Activated CD8-positive, alpha-beta memory T cell treated with anti-CD3 and anti-CD28 coated beads for 36 hours (primary cell): ENCODE measurements around the gene NHSL2. TPM values are rescaled to one million over a fixed set of nuclear protein-coding genes. Genes with fewer than 3 reads are reported as not detected.
"Not testable (repeated sequence)": the region's sequence is repeated elsewhere in the genome, so short reads cannot be mapped to it uniquely, and the experiment has no call there.

ENCODE experiments used
- CTCF ChIA-PET: fragments of 350-600 bp; sonication (Branson Sonifier 250); formaldehyde crosslinking; loops from one replicate; lab custom pipeline; 2021; ENCODE audit warnings: antibody characterized with exemption; lab: Charles Lee
- POLR2A ChIA-PET: fragments of 350-600 bp; sonication (Branson Sonifier 250); formaldehyde crosslinking; loops from one replicate; lab custom pipeline; 2021; ENCODE audit warnings: antibody characterized with exemption; lab: Charles Lee
- total RNA-seq, 2 experiments: library from RNA; stranded (reverse); gene quantifications; one replicate each; pipeline ENCODE4 v1.2.3, GENCODE V29; 2021

Gene NHSL2
- total RNA-seq, result under 1 TPM; 0.31 to 0.34 TPM

GRCh38 chrX:71910643-71910985, at the start of gene NHSL2:
TSS of gene NHSL2 (plus strand) at chrX:71910845.
- ChIA-PET CTCF (interaction anchor here (0.7 kb wide), 1 partner anchor 52 kb away, joined by 3 read pairs; no protein-coding TSS in a partner anchor), POLR2A (interaction anchor here (0.6 to 0.7 kb wide), 2 partner anchors 92 to 108 kb away, joined by 3 to 6 read pairs; no protein-coding TSS in a partner anchor)

GRCh38 chrX:71867680-71868079, 43.0 kb upstream of the NHSL2 start:
- CTCF ChIA-PET, result no interaction called here
- POLR2A ChIA-PET, result no interaction called here

GRCh38 chrX:71869566-71869965, 41.1 kb upstream of the NHSL2 start:
- CTCF ChIA-PET, POLR2A ChIA-PET: not testable (repeated sequence)

GRCh38 chrX:71870208-71871098, 40.2 kb upstream of the NHSL2 start:
- POLR2A ChIA-PET, result interaction anchor here (0.5 kb wide), 1 partner anchor 336 kb away, joined by 3 read pairs; no protein-coding TSS in a partner anchor
- CTCF ChIA-PET, result interaction anchor here (0.6 kb wide), 1 partner anchor 504 kb away, joined by 4 read pairs; the partner anchor contains the start of gene TAF1

DNA sequence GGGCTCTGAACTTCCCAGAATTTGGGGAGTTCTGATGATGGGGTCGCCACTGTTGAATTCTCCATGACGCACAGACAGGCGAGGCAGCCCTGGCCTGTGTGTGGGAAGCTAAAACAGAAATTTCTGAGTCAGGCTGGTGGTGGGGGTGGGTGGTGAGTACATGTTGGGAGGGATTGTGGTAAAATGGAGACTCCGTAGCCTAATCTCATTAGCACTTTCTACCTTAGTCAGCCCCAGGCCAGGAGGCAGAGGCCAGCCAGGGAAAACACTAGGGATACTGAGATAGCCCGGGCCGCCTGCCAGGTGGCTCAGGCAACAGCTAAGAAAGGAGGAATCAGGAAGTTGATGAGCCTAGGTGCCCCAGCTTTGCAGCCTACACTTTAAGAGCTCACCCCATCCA, 39.3 kb upstream of the NHSL2 start:
- POLR2A ChIA-PET, result interaction anchor here (0.5 kb wide), 1 partner anchor 337 kb away, joined by 3 read pairs; no protein-coding TSS in a partner anchor
- CTCF ChIA-PET, result interaction anchor here (0.6 kb wide), 1 partner anchor 505 kb away, joined by 4 read pairs; the partner anchor contains the start of gene TAF1

- ChIA-PET POLR2A (no interaction called here), CTCF (no interaction called here)
Measured at GRCh38 chrX:71872542-71873458, 37.8 kb upstream of the NHSL2 start.

- ChIA-PET CTCF (no interaction called here), POLR2A (no interaction called here)
Measured at GRCh38 chrX:71873459-71873833, 37.2 kb upstream of the NHSL2 start.

DNA sequence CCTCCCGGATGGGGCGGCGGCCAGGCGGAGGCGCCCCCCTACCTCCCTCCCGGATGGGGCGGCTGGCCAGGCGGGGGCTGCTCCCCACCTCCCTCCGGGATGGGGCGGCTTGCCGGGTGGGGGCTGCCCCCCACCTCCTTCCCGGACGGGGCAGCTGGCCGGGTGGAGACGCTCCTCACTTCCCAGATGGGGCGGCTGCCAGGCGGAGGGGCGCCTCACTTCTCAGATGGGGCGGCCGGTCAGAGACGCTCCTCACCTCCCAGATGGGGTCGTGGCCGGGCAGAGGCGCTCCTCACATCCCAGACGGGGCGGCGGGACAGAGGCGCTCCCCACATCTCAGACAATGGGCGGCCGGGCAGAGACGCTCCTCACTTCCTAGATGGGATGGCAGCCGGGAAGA, 33.8 kb upstream of the NHSL2 start:
- CTCF ChIA-PET, result not testable (repeated sequence)

GRCh38 chrX:71885099-71885498, 25.5 kb upstream of the NHSL2 start:
- CTCF ChIA-PET, result no interaction called here
- POLR2A ChIA-PET, result no interaction called here

More for the DNA sequence above, 33.8 kb upstream of the NHSL2 start:
- POLR2A ChIA-PET, result not testable (repeated sequence)

DNA sequence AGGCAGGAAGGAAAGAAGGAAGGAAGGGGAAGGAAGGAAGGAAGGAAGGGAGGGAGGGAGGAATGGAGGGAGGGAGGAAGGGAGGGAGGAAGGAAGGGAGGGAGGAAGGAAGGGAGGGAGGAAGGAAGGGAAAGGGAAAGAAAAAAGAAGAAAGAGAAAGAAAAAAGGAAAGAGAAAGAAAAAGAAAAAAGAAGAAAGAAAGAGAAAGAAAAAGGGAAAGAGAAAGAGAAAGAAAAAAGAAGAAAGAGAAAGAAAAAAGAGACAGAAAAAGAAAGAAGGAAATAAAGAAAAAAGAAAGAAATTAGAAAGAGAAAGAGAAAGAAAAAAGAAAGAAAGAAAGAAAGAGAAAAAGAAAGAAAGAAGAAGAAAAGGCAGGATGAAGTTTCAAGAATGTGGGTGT, 15.0 kb upstream of the NHSL2 start:
- CTCF ChIA-PET, result no interaction called here

DNA sequence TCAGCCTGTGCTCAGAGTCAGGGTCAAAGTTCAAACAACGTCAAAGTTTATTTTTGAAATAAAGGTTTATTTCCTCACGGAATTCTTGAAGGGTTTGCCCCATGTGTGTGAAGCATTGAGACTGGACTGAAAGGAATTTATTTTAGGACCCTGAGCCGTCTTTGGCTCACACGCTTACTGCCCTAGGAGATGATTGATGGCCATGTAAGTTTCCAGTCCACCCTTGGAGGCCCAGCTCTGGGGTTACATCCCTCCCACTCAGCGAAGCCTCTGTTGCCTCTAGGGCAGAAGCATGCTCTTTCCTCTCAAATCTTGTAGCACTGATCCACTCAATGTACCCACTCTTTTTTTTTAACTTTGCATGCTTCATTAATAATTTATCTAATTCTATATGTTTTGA, 4.5 kb upstream of the NHSL2 start:
- CTCF ChIA-PET, result no interaction called here

More for the DNA sequence above, 15.0 kb upstream of the NHSL2 start:
- POLR2A ChIA-PET, result no interaction called here

DNA sequence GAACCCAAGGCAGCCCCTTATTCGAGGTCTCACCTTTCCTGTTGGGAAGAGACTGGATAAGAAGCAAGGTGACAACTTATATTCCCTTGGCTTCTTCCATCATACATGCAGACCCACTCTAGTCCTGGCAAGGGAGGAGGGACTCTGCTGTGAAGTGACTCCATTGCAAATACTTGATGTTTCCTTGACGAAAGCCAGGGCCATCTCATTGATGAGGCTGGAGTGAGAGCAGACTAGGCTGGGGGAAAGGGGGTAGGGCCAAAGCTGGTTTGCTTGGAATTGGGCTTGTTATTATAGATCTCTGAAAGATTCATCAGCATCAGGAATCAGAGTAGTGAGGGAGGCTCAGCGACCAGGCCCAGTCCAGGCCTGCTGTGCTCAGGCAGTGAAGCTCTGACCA, 2.3 kb upstream of the NHSL2 start:
- ChIA-PET POLR2A (no interaction called here), CTCF (no interaction called here)

More for the DNA sequence above, 4.5 kb upstream of the NHSL2 start:
- POLR2A ChIA-PET, result no interaction called here

DNA sequence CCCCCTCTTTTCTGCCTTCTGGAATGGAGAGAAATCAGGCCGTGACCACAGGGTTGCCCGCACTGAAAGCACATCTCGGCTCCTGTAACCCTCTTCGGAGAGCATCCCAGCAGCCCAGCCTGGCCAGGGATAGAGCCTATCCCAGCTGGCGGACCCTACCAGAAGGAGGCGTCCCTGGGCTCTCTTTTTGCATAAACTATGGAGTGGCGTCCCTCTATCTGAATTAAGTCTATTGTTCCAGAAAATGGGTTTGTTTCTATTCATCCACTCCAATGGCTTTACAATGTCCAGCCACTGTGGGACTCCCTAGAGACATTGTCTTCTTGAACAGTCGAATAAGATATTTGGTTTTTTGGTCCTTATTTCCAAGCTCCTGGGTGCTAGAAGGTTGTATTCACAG, 689 bp upstream of the NHSL2 start:
- ChIA-PET CTCF (interaction anchor here (0.7 kb wide), 1 partner anchor 51 kb away, joined by 3 read pairs; no protein-coding TSS in a partner anchor), POLR2A (no interaction called here)

DNA sequence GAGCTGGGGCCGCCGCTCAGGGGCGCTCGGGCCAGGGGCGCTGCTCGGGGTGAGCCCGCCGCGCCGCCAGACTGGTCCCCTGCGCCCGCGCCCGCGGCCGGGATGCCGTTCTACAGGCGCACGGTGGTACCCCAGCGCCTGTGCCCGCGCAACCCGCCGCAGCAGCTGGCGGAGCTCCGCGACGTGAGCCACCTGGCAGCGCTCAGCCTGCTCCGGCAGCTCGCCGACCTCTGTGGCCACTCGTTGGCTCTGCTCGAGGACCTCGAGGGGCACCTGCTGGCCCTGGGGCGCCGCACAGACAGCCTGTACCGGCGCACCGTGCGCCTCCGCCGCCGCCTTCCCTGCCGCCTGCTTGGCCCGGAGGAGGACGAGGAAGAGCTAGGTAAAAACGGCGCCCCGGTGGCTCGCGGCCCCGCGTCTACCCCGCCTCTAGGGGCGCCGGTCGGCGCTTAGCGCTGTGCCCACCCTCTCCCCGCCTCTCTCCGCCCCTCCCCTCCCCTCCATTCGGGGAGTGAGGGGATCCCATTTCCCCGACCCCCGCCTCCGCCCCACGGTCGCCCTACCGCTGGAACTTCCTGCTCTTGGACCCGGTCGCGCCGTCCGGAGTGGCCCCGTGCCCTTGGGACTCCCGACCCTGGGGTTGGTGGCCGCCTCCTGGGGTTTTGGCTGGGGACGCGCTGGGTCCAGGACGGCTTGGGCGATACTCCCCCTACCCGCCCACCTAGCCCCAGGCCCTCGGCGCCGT, 513 bp downstream of the NHSL2 start:
- ChIA-PET CTCF (no interaction called here), POLR2A (interaction anchor here (0.6 to 0.7 kb wide), 2 partner anchors 91 to 107 kb away, joined by 3 to 6 read pairs; no protein-coding TSS in a partner anchor)

GRCh38 chrX:71911731-71912050, 1.0 kb downstream of the NHSL2 start:
- POLR2A ChIA-PET, result no interaction called here
- CTCF ChIA-PET, result no interaction called here

- ChIA-PET POLR2A (no interaction called here), CTCF (no interaction called here)
Measured at GRCh38 chrX:71912156-71912555, 1.5 kb downstream of the NHSL2 start.

GRCh38 chrX:71913156-71913950, 2.7 kb downstream of the NHSL2 start:
- ChIA-PET POLR2A (no interaction called here), CTCF (no interaction called here)

- CTCF ChIA-PET, result no interaction called here
- POLR2A ChIA-PET, result no interaction called here
Measured at GRCh38 chrX:71917621-71918343, 7.1 kb downstream of the NHSL2 start.
